GM23338 (cell line): ENCODE measurements around the gene CDC45. TPM values are rescaled to one million over a fixed set of nuclear protein-coding genes. Genes with fewer than 3 reads are reported as not detected.

ENCODE experiments used
- ATAC-seq: fragments of 200-7000 bp; cut with Tn5 transposase; 3 replicates; pipeline ENCODE4 v1.9.1; 2020
- DNase-seq: peaks from one replicate; pipeline ENCODE4 v3.0.0-alpha.2; 2015; ENCODE audit warnings: low spot score
- H2AFZ ChIP-seq: fragments of 200-600 bp; sonication (generic); 2 replicates; pipeline ENCODE4 v1.8.0; 2016; ENCODE audit warnings: antibody characterized with exemption, mild to moderate bottlenecking, moderate library complexity
- H3F3A ChIP-seq: fragments of 200-600 bp; sonication (generic); replicated peaks from 2 replicates; pipeline ENCODE4 v1.8.0; 2017; ENCODE audit warnings: antibody characterized with exemption, mixed run types, low read depth
- H3K27ac ChIP-seq: fragments of 200-600 bp; sonication (generic); 2 replicates; pipeline ENCODE4 v1.6.1; 2016; ENCODE audit warnings: low read depth
- H3K27me3 ChIP-seq: fragments of 200-600 bp; sonication (generic); 2 replicates; pipeline ENCODE4 v1.8.0; 2016; ENCODE audit warnings: mild to moderate bottlenecking, mixed run types, moderate library complexity; ENCODE audit not compliant: insufficient read depth
- H3K36me3 ChIP-seq: fragments of 200-600 bp; sonication (generic); 2 replicates; pipeline ENCODE4 v1.8.0; 2016; ENCODE audit warnings: mild to moderate bottlenecking; ENCODE audit not compliant: insufficient read depth
- H3K4me1 ChIP-seq: fragments of 200-600 bp; sonication (generic); 2 replicates; pipeline ENCODE4 v1.8.0; 2016; ENCODE audit warnings: mild to moderate bottlenecking, moderate library complexity; ENCODE audit not compliant: insufficient read depth
- H3K4me2 ChIP-seq: fragments of 200-600 bp; sonication (generic); 2 replicates; pipeline ENCODE4 v1.7.1; 2017; ENCODE audit warnings: mixed run types
- H3K4me3 ChIP-seq: fragments of 200-600 bp; sonication (generic); 2 replicates; pipeline ENCODE4 v1.6.1; 2016; ENCODE audit warnings: mixed run types
- H3K79me2 ChIP-seq: fragments of 200-600 bp; sonication (generic); replicated peaks from 2 replicates; pipeline ENCODE4 v1.8.0; 2017; ENCODE audit warnings: mild to moderate bottlenecking; ENCODE audit not compliant: insufficient read depth
- H3K9me2 ChIP-seq: fragments of 200-600 bp; sonication (generic); 2 replicates; pipeline ENCODE4 v1.8.0; 2017; ENCODE audit not compliant: insufficient read depth
- H4K20me1 ChIP-seq: fragments of 200-600 bp; sonication (generic); replicated peaks from 2 replicates; pipeline ENCODE4 v1.8.0; 2017; ENCODE audit warnings: mild to moderate bottlenecking; ENCODE audit not compliant: insufficient read depth
- H3K27ac Mint-ChIP-seq: 2 replicates; pipeline ENCODE4 v1.8.0; 2020; ENCODE audit warnings: inconsistent platforms, mild to moderate bottlenecking, moderate library complexity, mixed read lengths
- H3K27me3 Mint-ChIP-seq: 3 replicates; pipeline ENCODE4 v1.8.0; 2022; ENCODE audit warnings: low read depth, mild to moderate bottlenecking, moderate library complexity, mixed read lengths, inconsistent platforms; ENCODE audit not compliant: insufficient read depth, poor library complexity
- H3K36me3 Mint-ChIP-seq: 3 replicates; pipeline ENCODE4 v1.8.0; 2021; ENCODE audit warnings: low read depth, mild to moderate bottlenecking, inconsistent platforms, moderate library complexity, mixed read lengths
- H3K4me1 Mint-ChIP-seq: 3 replicates; pipeline ENCODE4 v1.8.0; 2020; ENCODE audit warnings: mild to moderate bottlenecking, inconsistent platforms, mixed read lengths
- H3K4me3 Mint-ChIP-seq: 3 replicates; pipeline ENCODE4 v1.8.0; 2021; ENCODE audit warnings: moderate library complexity, mild to moderate bottlenecking, inconsistent platforms, mixed read lengths
- H3K9me3 Mint-ChIP-seq: 3 replicates; pipeline ENCODE4 v1.8.0; 2020; ENCODE audit warnings: moderate library complexity, mild to moderate bottlenecking, inconsistent platforms, mixed read lengths
- CREB1 ChIP-seq: fragments of 250-450 bp; sonication (Bioruptor Pico); IDR thresholded peaks from 2 replicates; pipeline ENCODE4 v1.5.0; 2020; ENCODE audit warnings: low read depth, mild to moderate bottlenecking, moderate library complexity
- CTCF ChIP-seq, 2 experiments: fragments of 200-600 bp in 1 of 2; sonication (generic) in 1 of 2; conservative IDR thresholded peaks; 2 replicates each; pipeline versions ENCODE4 v1.5.1 to v1.6.1; 2016 to 2017; ENCODE audit warnings: antibody characterized with exemption in 2 of 2, low read depth in 2 of 2, mild to moderate bottlenecking in 2 of 2, moderate library complexity in 1 of 2
- ETS1 ChIP-seq: IDR thresholded peaks from 2 replicates; pipeline ENCODE4 v1.6.1; 2016; ENCODE audit warnings: antibody characterized with exemption
- EZH2 ChIP-seq: fragments of 200-600 bp; sonication (generic); IDR thresholded peaks from one replicate; pipeline ENCODE4 v1.8.0; 2017; ENCODE audit warnings: antibody characterized with exemption, mild to moderate bottlenecking, low read depth; ENCODE audit not compliant: unreplicated experiment
- EZH2phosphoT487 ChIP-seq: fragments of 200-600 bp; sonication (generic); IDR thresholded peaks from one replicate; pipeline ENCODE4 v1.8.1; 2018; ENCODE audit warnings: antibody characterized with exemption; ENCODE audit not compliant: unreplicated experiment
- JUNB ChIP-seq: IDR thresholded peaks from one replicate; pipeline ENCODE4 v1.6.1; 2016; ENCODE audit warnings: antibody characterized with exemption; ENCODE audit not compliant: unreplicated experiment
- NANOG ChIP-seq: IDR thresholded peaks from 2 replicates; pipeline ENCODE4 v1.6.1; 2016; ENCODE audit warnings: antibody characterized with exemption, borderline replicate concordance
- POLR2AphosphoS5 ChIP-seq: IDR thresholded peaks from 2 replicates; pipeline ENCODE4 v1.6.1; 2016; ENCODE audit warnings: antibody characterized with exemption, low read depth
- REST ChIP-seq: IDR thresholded peaks from one replicate; pipeline ENCODE4 v1.6.1; 2018; ENCODE audit warnings: antibody characterized with exemption; ENCODE audit not compliant: unreplicated experiment
- STAT1 ChIP-seq: IDR thresholded peaks from one replicate; pipeline ENCODE4 v1.6.1; 2016; ENCODE audit warnings: antibody characterized with exemption; ENCODE audit not compliant: unreplicated experiment
- ZNF114 ChIP-seq: fragments of 250-450 bp; sonication (Bioruptor Pico); IDR thresholded peaks from 2 replicates; pipeline ENCODE4 v1.5.0; 2020; ENCODE audit warnings: mild to moderate bottlenecking, moderate library complexity
- ZNF331 ChIP-seq: fragments of 250-450 bp; sonication (Bioruptor Pico); IDR thresholded peaks from 2 replicates; pipeline ENCODE4 v1.5.0; 2020; ENCODE audit warnings: low read depth, mild to moderate bottlenecking, moderate library complexity
- polyA plus RNA-seq: library from polyadenylated mRNA; unstranded; fragments of >200 nt; fragmentation: Nextera tagmentation; extraction: Ambion mirVana; gene quantifications from 2 replicates; pipeline ENCODE4 v1.2.1, GENCODE V29; 2016
- total RNA-seq: library from RNA; depleted of rRNA; stranded (reverse); fragments of >200 nt; shearing (Covaris generic); gene quantifications from 2 replicates; pipeline ENCODE4 v1.2.3, GENCODE V29; 2014
- TF ChIP-seq, protein P1 (sequence below): fragments of 250-450 bp; sonication (Bioruptor Pico); IDR thresholded peaks from 2 replicates; pipeline ENCODE4 v1.5.0; 2020; ENCODE audit warnings: mild to moderate bottlenecking, moderate library complexity

Gene CDC45
- total and polyA plus RNA-seq, 2 experiments from 2014 or later, result 29.0 to 30.3 TPM

DNA sequence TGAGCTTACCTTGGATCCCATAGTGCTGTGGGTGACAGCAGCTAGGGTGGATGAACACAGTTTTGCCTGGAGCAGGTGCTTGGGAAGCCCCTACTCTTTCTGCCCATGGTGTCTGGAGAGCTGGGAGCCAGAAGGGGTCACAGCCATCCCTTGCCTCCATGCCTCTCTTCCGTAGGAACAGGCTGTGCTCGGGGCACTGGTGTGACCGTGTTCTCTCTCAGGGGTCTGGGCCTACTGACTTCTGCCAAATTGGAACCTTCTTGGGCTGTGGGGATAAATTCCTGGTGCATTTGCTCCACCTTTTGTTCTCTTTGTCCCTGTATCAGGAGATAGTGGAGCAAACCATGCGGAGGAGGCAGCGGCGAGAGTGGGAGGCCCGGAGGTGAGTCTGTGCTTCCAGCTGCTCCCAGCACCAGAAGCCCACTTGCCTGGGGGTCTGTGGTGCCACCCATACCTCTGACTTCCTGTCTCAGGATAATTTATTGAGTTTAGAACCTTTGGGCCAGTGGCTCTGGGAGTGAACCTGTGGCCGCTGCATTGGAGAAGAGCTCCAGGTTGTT is 14.4 kb downstream of the CDC45 start:
- no peaks in the 10 kb centered on the region for H3K4me1 Mint-ChIP-seq
- no peak overlapping the region for H3K27ac Mint-ChIP-seq
- peaks cover 3% of the 10 kb centered on the region for H3K79me2 ChIP-seq
- H3K4me2 ChIP-seq, result no peak overlapping the region
- H3F3A ChIP-seq, result no peaks in the 10 kb centered on the region
- no peaks in the 10 kb centered on the region for H3K9me2 ChIP-seq
- no peak for ATAC-seq
- H2AFZ ChIP-seq, result no peak overlapping the region
- H3K36me3 Mint-ChIP-seq, result peaks cover 40% of the 10 kb centered on the region
- H3K27me3 Mint-ChIP-seq, result peaks cover 3% of the 10 kb centered on the region
- no peak for DNase-seq
- no peak overlapping the region for H3K4me3 ChIP-seq
- peaks cover 3% of the 10 kb centered on the region; the same call in 1 of the 2 replicates for H4K20me1 ChIP-seq
- H3K36me3 ChIP-seq, result peaks cover 18% of the 10 kb centered on the region; the same call in 1 of the 2 replicates
- no peak overlapping the region for H3K27ac ChIP-seq
- TF ChIP-seq CREB1 (no peak), EZH2phosphoT487 (no peak), ZNF114 (CRISPR knock-in tag) (no peak), POLR2AphosphoS5 (no peak), REST (no peak), NANOG (no peak), CTCF (conservative IDR thresholded peaks at IDR 0.05; ENCODE audit: low read depth in 2 of 2) (no peak), STAT1 (no peak), JUNB (no peak), ZNF331 (CRISPR knock-in tag) (no peak), ETS1 (no peak), EZH2 (no peak)
- TF ChIP-seq, protein P1, sequence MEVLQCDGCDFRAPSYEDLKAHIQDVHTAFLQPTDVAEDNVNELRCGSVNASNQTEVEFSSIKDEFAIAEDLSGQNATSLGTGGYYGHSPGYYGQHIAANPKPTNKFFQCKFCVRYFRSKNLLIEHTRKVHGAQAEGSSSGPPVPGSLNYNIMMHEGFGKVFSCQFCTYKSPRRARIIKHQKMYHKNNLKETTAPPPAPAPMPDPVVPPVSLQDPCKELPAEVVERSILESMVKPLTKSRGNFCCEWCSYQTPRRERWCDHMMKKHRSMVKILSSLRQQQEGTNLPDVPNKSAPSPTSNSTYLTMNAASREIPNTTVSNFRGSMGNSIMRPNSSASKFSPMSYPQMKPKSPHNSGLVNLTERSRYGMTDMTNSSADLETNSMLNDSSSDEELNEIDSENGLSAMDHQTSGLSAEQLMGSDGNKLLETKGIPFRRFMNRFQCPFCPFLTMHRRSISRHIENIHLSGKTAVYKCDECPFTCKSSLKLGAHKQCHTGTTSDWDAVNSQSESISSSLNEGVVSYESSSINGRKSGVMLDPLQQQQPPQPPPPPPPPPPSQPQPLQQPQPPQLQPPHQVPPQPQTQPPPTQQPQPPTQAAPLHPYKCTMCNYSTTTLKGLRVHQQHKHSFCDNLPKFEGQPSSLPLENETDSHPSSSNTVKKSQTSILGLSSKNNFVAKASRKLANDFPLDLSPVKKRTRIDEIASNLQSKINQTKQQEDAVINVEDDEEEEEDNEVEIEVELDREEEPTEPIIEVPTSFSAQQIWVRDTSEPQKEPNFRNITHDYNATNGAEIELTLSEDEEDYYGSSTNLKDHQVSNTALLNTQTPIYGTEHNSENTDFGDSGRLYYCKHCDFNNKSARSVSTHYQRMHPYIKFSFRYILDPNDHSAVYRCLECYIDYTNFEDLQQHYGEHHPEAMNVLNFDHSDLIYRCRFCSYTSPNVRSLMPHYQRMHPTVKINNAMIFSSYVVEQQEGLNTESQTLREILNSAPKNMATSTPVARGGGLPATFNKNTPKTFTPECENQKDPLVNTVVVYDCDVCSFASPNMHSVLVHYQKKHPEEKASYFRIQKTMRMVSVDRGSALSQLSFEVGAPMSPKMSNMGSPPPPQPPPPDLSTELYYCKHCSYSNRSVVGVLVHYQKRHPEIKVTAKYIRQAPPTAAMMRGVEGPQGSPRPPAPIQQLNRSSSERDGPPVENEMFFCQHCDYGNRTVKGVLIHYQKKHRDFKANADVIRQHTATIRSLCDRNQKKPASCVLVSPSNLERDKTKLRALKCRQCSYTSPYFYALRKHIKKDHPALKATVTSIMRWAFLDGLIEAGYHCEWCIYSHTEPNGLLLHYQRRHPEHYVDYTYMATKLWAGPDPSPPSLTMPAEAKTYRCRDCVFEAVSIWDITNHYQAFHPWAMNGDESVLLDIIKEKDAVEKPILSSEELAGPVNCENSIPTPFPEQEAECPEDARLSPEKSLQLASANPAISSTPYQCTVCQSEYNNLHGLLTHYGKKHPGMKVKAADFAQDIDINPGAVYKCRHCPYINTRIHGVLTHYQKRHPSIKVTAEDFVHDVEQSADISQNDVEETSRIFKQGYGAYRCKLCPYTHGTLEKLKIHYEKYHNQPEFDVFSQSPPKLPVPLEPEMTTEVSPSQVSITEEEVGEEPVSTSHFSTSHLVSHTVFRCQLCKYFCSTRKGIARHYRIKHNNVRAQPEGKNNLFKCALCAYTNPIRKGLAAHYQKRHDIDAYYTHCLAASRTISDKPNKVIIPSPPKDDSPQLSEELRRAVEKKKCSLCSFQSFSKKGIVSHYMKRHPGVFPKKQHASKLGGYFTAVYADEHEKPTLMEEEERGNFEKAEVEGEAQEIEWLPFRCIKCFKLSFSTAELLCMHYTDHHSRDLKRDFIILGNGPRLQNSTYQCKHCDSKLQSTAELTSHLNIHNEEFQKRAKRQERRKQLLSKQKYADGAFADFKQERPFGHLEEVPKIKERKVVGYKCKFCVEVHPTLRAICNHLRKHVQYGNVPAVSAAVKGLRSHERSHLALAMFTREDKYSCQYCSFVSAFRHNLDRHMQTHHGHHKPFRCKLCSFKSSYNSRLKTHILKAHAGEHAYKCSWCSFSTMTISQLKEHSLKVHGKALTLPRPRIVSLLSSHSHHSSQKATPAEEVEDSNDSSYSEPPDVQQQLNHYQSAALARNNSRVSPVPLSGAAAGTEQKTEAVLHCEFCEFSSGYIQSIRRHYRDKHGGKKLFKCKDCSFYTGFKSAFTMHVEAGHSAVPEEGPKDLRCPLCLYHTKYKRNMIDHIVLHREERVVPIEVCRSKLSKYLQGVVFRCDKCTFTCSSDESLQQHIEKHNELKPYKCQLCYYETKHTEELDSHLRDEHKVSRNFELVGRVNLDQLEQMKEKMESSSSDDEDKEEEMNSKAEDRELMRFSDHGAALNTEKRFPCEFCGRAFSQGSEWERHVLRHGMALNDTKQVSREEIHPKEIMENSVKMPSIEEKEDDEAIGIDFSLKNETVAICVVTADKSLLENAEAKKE, result no peak
- no peaks in the 10 kb centered on the region for H3K9me3 Mint-ChIP-seq
- no peak overlapping the region for H3K4me3 Mint-ChIP-seq
- no peaks in the 10 kb centered on the region for H3K27me3 ChIP-seq
- H3K4me1 ChIP-seq, result no peaks in the 10 kb centered on the region
